HepG2 (cell line): Measurements from ENCODE around the gene AGO4. TPM values are rescaled to one million over a fixed set of nuclear protein-coding genes. Genes with fewer than 3 reads are reported as not detected.

Experiments
- MYNN ChIP-seq: sonication (generic); formaldehyde crosslinking; IDR thresholded peaks from 2 replicates; pipeline ENCODE4 v1.4.0; 2020; ENCODE audit warnings: mild to moderate bottlenecking, low read depth, missing genetic modification reagents
- NFIB ChIP-seq: sonication (generic); formaldehyde crosslinking; IDR thresholded peaks from 2 replicates; pipeline ENCODE4 v1.9.0; 2021; ENCODE audit warnings: missing genetic modification reagents, mild to moderate bottlenecking, borderline replicate concordance
- POLR2A ChIP-seq, 2 experiments: IDR thresholded peaks; 2 replicates each; pipeline ENCODE4 v1.6.1; 2011; ENCODE audit warnings: low read depth in 2 of 2, low read length in 2 of 2, mild to moderate bottlenecking in 1 of 2, moderate library complexity in 1 of 2; ENCODE audit not compliant: insufficient read depth in 1 of 2
- SPEN ChIP-seq: sonication (generic); formaldehyde crosslinking; IDR thresholded peaks from 2 replicates; pipeline ENCODE4 v1.5.1; 2020; ENCODE audit warnings: low read depth, mild to moderate bottlenecking, missing genetic modification reagents
- TMF1 ChIP-seq: sonication (generic); formaldehyde crosslinking; IDR thresholded peaks from 2 replicates; pipeline ENCODE4 v1.8.1; 2022; ENCODE audit warnings: low read depth, missing genetic modification reagents
- ZC3H4 ChIP-seq: sonication (generic); formaldehyde crosslinking; IDR thresholded peaks from 2 replicates; pipeline ENCODE4 v1.4.0; 2020; ENCODE audit warnings: missing genetic modification reagents, borderline replicate concordance
- ZNF230 ChIP-seq: sonication (generic); formaldehyde crosslinking; IDR thresholded peaks from 2 replicates; pipeline ENCODE4 v1.4.0; 2020; ENCODE audit warnings: mild to moderate bottlenecking, missing genetic modification reagents
- ZNF33B ChIP-seq: sonication (generic); formaldehyde crosslinking; IDR thresholded peaks from 2 replicates; pipeline ENCODE4 v1.5.1; 2020; ENCODE audit warnings: mild to moderate bottlenecking, missing genetic modification reagents
- ZNF549 ChIP-seq: sonication (generic); formaldehyde crosslinking; IDR thresholded peaks from 2 replicates; pipeline ENCODE4 v1.5.0; 2020; ENCODE audit warnings: missing genetic modification reagents
- ZNF605 ChIP-seq: sonication (generic); formaldehyde crosslinking; IDR thresholded peaks from 2 replicates; pipeline ENCODE4 v1.8.0; 2022; ENCODE audit warnings: mild to moderate bottlenecking, missing genetic modification reagents
- polyA plus RNA-seq, 8 experiments: library from polyadenylated mRNA; depleted of rRNA in 3 of 8; stranded (reverse) in 7 of 8; unstranded in 1 of 8; fragments of >200 nt; fragmentation: Illumina TruSeq in 4 of 8; extraction: Trizol in 4 of 8; gene quantifications; 2 replicates each; pipeline versions ENCODE4 v1.2.1 to v1.2.3, GENCODE V29; 2011 to 2016; ENCODE audit warnings: low read depth in 4 of 8, missing spikeins in 1 of 8, mixed read lengths in 1 of 8; ENCODE audit not compliant: insufficient read depth in 1 of 8
- total RNA-seq, 5 experiments: library from RNA; depleted of rRNA; stranded (reverse); fragments of >200 nt; fragmentation: Illumina TruSeq; extraction: Trizol; gene quantifications; 2 replicates each; pipeline ENCODE4 v1.2.3, GENCODE V29; 2016; ENCODE audit warnings: low read depth in 1 of 5
- TF ChIP-seq, protein P1 (sequence below): sonication (generic); formaldehyde crosslinking; IDR thresholded peaks from 2 replicates; pipeline ENCODE4 v1.4.0; 2020; ENCODE audit warnings: mild to moderate bottlenecking, missing genetic modification reagents, borderline replicate concordance
- TF ChIP-seq, protein P2 (sequence below): sonication (generic); formaldehyde crosslinking; IDR thresholded peaks from 2 replicates; pipeline ENCODE4 v1.4.0; 2020; ENCODE audit warnings: mild to moderate bottlenecking, missing genetic modification reagents
- TF ChIP-seq, protein P3 (sequence below): sonication (generic); formaldehyde crosslinking; IDR thresholded peaks from 2 replicates; pipeline ENCODE4 v1.5.1; 2020; ENCODE audit warnings: mild to moderate bottlenecking, missing genetic modification reagents
- TF ChIP-seq, protein P4 (sequence below): sonication (generic); formaldehyde crosslinking; IDR thresholded peaks from 2 replicates; pipeline ENCODE4 v1.4.0; 2020; ENCODE audit warnings: missing genetic modification reagents

Gene AGO4
- total and polyA plus RNA-seq, 2 of the 13 experiments (the other 11 are each of a cell fraction or from before 2014, with no cell fraction given) = 6.0 to 13.8 TPM

DNA sequence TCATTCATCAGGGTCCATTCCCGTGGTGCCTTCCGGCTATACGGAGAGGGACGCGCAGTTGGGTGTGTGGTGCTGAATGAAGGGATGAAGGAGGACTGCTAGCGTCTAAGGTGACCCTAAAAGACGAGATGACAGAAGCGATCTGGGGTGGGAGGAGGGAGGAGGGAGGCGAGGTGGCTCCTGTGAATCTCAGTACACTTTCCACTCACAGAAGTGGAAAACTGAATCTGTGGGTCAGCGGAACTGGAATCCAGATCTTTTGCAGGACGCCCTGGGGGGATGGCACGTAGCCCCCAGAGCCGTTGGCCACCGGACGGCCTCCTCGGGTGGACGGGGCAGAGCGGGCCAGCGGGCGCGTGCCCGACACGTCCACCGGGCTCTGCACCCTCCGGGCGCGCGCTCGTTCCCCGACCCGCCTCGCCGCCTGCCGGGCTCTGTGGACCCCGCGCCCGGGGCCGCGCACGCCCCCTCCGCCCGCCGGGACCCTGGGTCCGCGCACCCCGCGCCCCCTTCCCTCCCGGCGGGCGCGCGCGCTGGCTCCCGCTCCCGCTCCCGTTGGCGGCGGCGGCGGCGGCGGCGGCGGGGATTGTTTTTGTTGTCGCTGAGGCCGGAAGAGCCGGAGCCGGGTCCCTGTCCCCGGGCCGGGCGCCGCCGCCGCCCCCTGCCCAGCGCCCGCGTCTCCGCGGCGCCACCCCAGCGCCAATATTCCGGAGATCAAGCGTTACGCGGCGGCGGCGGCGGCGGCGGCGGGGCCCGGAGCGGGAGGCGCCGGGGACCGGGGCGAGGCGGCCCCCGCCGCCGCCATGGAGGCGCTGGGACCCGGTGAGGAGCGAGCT is at the start of gene AGO4 (continued):
- TF ChIP-seq ZNF549 (CRISPR knock-in tag) (no peak), MYNN (CRISPR knock-in tag) (no peak), ZNF605 (CRISPR knock-in tag) (peak; percentile 26; the same call in 1 of the 2 replicates), SPEN (CRISPR knock-in tag) (no peak), ZC3H4 (CRISPR knock-in tag) (no peak), POLR2A (IDR thresholded peaks at IDR 0.05; ENCODE audit: insufficient read depth in 1 of 2, low read depth in 2 of 2, low read length in 2 of 2) (peak; percentile 29 to 37; a peak in 2 of 4 replicates), TMF1 (CRISPR knock-in tag) (no peak), ZNF230 (CRISPR knock-in tag) (0 out of 2 replicates have a peak, but pooled peaks have one; percentile 30), NFIB (CRISPR knock-in tag) (no peak), ZNF33B (no peak)
- TF ChIP-seq, protein P1, sequence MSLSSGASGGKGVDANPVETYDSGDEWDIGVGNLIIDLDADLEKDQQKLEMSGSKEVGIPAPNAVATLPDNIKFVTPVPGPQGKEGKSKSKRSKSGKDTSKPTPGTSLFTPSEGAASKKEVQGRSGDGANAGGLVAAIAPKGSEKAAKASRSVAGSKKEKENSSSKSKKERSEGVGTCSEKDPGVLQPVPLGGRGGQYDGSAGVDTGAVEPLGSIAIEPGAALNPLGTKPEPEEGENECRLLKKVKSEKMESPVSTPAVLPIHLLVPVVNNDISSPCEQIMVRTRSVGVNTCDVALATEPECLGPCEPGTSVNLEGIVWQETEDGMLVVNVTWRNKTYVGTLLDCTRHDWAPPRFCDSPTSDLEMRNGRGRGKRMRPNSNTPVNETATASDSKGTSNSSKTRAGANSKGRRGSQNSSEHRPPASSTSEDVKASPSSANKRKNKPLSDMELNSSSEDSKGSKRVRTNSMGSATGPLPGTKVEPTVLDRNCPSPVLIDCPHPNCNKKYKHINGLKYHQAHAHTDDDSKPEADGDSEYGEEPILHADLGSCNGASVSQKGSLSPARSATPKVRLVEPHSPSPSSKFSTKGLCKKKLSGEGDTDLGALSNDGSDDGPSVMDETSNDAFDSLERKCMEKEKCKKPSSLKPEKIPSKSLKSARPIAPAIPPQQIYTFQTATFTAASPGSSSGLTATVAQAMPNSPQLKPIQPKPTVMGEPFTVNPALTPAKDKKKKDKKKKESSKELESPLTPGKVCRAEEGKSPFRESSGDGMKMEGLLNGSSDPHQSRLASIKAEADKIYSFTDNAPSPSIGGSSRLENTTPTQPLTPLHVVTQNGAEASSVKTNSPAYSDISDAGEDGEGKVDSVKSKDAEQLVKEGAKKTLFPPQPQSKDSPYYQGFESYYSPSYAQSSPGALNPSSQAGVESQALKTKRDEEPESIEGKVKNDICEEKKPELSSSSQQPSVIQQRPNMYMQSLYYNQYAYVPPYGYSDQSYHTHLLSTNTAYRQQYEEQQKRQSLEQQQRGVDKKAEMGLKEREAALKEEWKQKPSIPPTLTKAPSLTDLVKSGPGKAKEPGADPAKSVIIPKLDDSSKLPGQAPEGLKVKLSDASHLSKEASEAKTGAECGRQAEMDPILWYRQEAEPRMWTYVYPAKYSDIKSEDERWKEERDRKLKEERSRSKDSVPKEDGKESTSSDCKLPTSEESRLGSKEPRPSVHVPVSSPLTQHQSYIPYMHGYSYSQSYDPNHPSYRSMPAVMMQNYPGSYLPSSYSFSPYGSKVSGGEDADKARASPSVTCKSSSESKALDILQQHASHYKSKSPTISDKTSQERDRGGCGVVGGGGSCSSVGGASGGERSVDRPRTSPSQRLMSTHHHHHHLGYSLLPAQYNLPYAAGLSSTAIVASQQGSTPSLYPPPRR (CRISPR knock-in tag) = 0 out of 2 replicates have a peak, but pooled peaks have one; percentile 20
- TF ChIP-seq, protein P2, sequence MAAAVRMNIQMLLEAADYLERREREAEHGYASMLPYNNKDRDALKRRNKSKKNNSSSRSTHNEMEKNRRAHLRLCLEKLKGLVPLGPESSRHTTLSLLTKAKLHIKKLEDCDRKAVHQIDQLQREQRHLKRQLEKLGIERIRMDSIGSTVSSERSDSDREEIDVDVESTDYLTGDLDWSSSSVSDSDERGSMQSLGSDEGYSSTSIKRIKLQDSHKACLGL (CRISPR knock-in tag) = 0 out of 2 replicates have a peak, but pooled peaks have one; percentile 52
- TF ChIP-seq, protein P3, sequence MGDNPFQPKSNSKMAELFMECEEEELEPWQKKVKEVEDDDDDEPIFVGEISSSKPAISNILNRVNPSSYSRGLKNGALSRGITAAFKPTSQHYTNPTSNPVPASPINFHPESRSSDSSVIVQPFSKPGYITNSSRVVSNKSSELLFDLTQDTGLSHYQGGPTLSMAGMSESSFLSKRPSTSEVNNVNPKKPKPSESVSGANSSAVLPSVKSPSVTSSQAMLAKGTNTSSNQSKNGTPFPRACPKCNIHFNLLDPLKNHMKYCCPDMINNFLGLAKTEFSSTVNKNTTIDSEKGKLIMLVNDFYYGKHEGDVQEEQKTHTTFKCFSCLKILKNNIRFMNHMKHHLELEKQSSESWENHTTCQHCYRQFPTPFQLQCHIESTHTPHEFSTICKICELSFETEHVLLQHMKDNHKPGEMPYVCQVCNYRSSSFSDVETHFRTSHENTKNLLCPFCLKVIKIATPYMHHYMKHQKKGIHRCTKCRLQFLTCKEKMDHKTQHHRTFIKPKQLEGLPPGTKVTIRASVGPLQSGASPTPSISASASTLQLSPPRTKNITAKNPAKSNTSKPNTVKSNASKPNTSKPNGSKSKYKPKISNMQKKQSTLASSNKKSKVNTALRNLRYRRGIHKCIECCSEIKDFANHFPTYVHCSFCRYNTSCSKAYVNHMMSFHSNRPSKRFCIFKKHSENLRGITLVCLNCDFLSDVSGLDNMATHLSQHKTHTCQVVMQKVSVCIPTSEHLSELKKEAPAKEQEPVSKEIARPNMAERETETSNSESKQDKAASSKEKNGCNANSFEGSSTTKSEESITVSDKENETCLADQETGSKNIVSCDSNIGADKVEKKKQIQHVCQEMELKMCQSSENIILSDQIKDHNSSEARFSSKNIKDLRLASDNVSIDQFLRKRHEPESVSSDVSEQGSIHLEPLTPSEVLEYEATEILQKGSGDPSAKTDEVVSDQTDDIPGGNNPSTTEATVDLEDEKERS (CRISPR knock-in tag) = no peak
- TF ChIP-seq, protein P4, sequence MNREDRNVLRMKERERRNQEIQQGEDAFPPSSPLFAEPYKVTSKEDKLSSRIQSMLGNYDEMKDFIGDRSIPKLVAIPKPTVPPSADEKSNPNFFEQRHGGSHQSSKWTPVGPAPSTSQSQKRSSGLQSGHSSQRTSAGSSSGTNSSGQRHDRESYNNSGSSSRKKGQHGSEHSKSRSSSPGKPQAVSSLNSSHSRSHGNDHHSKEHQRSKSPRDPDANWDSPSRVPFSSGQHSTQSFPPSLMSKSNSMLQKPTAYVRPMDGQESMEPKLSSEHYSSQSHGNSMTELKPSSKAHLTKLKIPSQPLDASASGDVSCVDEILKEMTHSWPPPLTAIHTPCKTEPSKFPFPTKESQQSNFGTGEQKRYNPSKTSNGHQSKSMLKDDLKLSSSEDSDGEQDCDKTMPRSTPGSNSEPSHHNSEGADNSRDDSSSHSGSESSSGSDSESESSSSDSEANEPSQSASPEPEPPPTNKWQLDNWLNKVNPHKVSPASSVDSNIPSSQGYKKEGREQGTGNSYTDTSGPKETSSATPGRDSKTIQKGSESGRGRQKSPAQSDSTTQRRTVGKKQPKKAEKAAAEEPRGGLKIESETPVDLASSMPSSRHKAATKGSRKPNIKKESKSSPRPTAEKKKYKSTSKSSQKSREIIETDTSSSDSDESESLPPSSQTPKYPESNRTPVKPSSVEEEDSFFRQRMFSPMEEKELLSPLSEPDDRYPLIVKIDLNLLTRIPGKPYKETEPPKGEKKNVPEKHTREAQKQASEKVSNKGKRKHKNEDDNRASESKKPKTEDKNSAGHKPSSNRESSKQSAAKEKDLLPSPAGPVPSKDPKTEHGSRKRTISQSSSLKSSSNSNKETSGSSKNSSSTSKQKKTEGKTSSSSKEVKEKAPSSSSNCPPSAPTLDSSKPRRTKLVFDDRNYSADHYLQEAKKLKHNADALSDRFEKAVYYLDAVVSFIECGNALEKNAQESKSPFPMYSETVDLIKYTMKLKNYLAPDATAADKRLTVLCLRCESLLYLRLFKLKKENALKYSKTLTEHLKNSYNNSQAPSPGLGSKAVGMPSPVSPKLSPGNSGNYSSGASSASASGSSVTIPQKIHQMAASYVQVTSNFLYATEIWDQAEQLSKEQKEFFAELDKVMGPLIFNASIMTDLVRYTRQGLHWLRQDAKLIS = no peak
